ENCODE measurements around the gene TOMM7. TPM values are rescaled to one million over a fixed set of nuclear protein-coding genes. Genes with fewer than 3 reads are reported as not detected.
"Not testable (repeated sequence)": the region's sequence is repeated elsewhere in the genome, so short reads cannot be mapped to it uniquely, and the experiment has no call there.

Gene TOMM7
- total RNA-seq, 1 experiment from 2014 or later = 165 TPM

DNA sequence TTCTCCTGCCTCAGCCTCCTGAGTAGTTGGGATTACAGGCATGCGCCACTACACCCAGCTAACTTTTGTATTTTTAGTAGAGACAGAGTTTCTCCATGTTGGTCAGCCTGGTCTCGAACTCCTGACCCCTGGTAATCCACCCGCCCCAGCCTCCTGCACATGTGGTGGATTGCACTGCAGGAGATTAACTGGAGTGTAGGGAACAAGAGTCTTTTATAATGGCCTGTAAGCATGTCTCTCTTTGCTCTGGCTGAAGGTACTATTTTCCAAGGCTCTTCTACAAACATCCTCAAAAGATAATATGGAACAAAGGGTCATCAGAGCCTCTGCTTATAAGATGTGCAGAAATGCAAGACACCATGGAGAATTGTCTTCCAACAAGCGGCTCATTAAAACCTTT lies 3.2 kb downstream of the TOMM7 start:
- DNase-seq = no peak
- no peaks in the 10 kb centered on the region for H3K27me3 ChIP-seq
- no peaks in the 10 kb centered on the region for H3K9me3 ChIP-seq (replicated peaks)
- peaks cover 8% of the 10 kb centered on the region; the same call in 1 of the 2 replicates for H3K4me1 ChIP-seq
- peaks cover 29% of the 10 kb centered on the region for H3K36me3 ChIP-seq
- no peak overlapping the region for H3K27ac ChIP-seq
- no peak overlapping the region for H3K4me3 ChIP-seq

- H3K27ac ChIP-seq = no peak overlapping the region
- DNase-seq = peak in 1 of 2 experiments; percentile 33
- H3K9me3 ChIP-seq (replicated peaks) = no peaks in the 10 kb centered on the region
- no peaks in the 10 kb centered on the region for H3K27me3 ChIP-seq
- H3K36me3 ChIP-seq = peaks cover 43% of the 10 kb centered on the region
- H3K4me1 ChIP-seq = peaks cover 7% of the 10 kb centered on the region; the same call in 1 of the 2 replicates
- H3K4me3 ChIP-seq = no peak overlapping the region
These were observed 8.1 kb downstream of the TOMM7 start for GRCh38 chr7:22814261-22815208.

DNA sequence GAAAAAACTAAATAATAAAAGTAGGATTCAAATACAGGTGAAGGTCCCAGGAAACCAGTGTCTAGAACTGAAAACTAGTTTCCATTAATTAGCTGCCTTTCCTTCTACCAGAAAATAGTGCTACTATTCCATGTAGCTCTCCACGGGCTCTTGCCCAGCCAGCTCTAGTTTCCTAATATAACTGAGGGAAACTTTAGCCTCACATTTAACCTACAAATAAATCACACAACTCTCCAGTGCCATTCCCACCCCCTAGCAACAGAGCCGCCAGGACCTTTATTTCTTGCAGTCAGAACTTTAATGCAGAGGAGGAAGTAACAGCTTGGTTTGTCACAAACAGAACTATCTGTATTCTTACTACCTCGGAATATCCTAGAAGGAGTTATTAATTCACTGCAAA lies 10.3 kb downstream of the TOMM7 start:
- Histone ChIP-seq H3K27ac (no peak overlapping the region), H3K36me3 (peaks cover 32% of the 10 kb centered on the region), H3K4me3 (no peak overlapping the region), H3K4me1 (peaks cover 7% of the 10 kb centered on the region; the same call in 1 of the 2 replicates), H3K9me3 (replicated peaks) (no peaks in the 10 kb centered on the region), H3K27me3 (no peaks in the 10 kb centered on the region)
- DNase-seq = no peak

- Histone ChIP-seq H3K4me3 (no peak overlapping the region), H3K36me3 (peaks cover 27% of the 10 kb centered on the region), H3K4me1 (peaks cover 7% of the 10 kb centered on the region; the same call in 1 of the 2 replicates), H3K9me3 (replicated peaks) (no peaks in the 10 kb centered on the region), H3K27me3 (no peaks in the 10 kb centered on the region), H3K27ac (no peak overlapping the region)
- no peak for DNase-seq
These were observed 10.8 kb downstream of the TOMM7 start for GRCh38 chr7:22811746-22812280.

DNA sequence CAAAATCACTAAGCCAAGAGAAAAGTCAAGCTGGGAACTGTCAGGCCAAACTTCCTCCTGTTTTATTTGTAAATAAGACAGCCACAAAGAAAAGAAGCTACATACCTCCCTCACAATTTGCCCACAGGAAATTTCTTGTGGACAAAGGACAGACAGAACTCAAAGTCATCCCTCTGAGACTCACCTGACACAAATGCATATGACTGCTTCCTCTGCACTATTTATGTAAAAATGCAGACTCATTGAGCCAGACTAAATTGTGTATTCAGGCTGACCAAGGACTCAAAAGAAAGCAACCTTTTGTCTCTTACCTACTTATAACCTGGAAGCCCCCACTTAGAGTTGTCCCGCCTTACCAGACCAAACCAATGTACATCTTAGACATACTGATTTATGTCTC lies 11.8 kb downstream of the TOMM7 start:
- H3K9me3 ChIP-seq (replicated peaks) = no peaks in the 10 kb centered on the region
- H3K4me3 ChIP-seq = no peak overlapping the region
- H3K36me3 ChIP-seq = peaks cover 19% of the 10 kb centered on the region
- H3K4me1 ChIP-seq = peaks cover 7% of the 10 kb centered on the region; the same call in 1 of the 2 replicates
- no peaks in the 10 kb centered on the region for H3K27me3 ChIP-seq
- no peak overlapping the region for H3K27ac ChIP-seq
- no peak for DNase-seq

GRCh38 chr7:22809902-22810642 lies 12.6 kb downstream of the TOMM7 start:
- peaks cover 14% of the 10 kb centered on the region for H3K36me3 ChIP-seq
- no peak for DNase-seq
- no peaks in the 10 kb centered on the region for H3K9me3 ChIP-seq (replicated peaks)
- no peaks in the 10 kb centered on the region for H3K27me3 ChIP-seq
- H3K4me1 ChIP-seq = peaks cover 7% of the 10 kb centered on the region; the same call in 1 of the 2 replicates
- H3K4me3 ChIP-seq = no peak overlapping the region
- no peak overlapping the region for H3K27ac ChIP-seq

- Histone ChIP-seq H3K9me3 (replicated peaks) (no peaks in the 10 kb centered on the region), H3K4me3 (no peak overlapping the region), H3K36me3 (peaks cover 10% of the 10 kb centered on the region), H3K4me1 (0 out of 2 replicates have a peak, but pooled peaks cover 3% of the 10 kb centered on the region), H3K27ac (no peak overlapping the region), H3K27me3 (no peaks in the 10 kb centered on the region)
- DNase-seq = no peak
These were observed 14.5 kb downstream of the TOMM7 start for GRCh38 chr7:22808140-22808539.

GRCh38 chr7:22806752-22807151 lies 15.9 kb downstream of the TOMM7 start:
- H3K27ac ChIP-seq = no peak overlapping the region
- no peaks in the 10 kb centered on the region for H3K9me3 ChIP-seq (replicated peaks)
- H3K4me3 ChIP-seq = no peak overlapping the region
- H3K27me3 ChIP-seq = no peaks in the 10 kb centered on the region
- 0 out of 2 replicates have a peak, but pooled peaks cover 3% of the 10 kb centered on the region for H3K36me3 ChIP-seq
- DNase-seq = no peak
- 0 out of 2 replicates have a peak, but pooled peaks cover 3% of the 10 kb centered on the region for H3K4me1 ChIP-seq

- Histone ChIP-seq H3K27me3 (no peaks in the 10 kb centered on the region), H3K9me3 (replicated peaks) (no peaks in the 10 kb centered on the region), H3K27ac (no peak overlapping the region), H3K36me3 (no peaks in the 10 kb centered on the region), H3K4me3 (no peak overlapping the region), H3K4me1 (0 out of 2 replicates have a peak, but pooled peaks cover 3% of the 10 kb centered on the region)
- DNase-seq = no peak
These were observed 17.4 kb downstream of the TOMM7 start for GRCh38 chr7:22805227-22805626.

DNA sequence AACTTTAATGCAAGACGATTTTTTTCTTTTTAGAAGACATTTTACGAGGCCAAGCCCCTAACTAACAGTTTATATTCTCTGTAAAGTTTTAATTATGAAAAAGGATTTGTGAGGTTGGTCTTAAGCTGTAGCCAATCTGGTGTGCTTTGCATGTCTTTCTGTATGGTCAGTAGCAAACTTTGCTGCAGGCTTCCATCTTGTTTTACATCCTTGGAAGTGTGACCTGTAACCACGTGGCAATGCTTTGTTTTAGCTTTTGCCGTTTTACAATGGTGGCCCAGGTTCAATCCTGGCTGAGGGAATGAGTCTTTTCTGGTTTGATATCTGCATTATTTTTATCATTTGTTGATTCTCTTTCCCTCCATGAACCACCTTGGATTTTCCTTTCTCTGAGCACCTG lies 19.8 kb downstream of the TOMM7 start:
- not testable (repeated sequence) for H3K27ac ChIP-seq; H3K27me3 ChIP-seq; H3K4me3 ChIP-seq; H3K4me1 ChIP-seq; H3K36me3 ChIP-seq; H3K9me3 ChIP-seq (replicated peaks); DNase-seq

DNA sequence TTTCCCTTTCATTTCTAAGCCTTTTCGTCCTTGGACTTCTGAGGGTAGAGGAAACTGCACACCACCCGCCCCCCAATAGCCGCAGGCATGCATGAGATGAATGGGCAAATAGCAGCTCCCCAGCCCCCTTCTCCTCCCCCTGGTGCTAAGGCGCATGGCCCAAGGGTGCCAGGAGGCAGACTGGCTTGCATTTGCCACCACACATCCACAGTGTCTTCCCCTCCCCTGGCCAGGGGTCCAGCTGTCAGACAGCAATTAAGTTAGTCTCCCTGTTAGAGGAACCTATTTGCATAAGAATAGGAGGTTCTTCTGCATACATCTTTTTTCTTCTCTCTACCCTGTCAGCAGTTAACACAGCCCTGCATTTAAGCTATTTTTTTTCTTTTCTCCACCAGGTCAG lies 20.2 kb downstream of the TOMM7 start:
- no peaks in the 10 kb centered on the region for H3K36me3 ChIP-seq
- H3K9me3 ChIP-seq (replicated peaks) = no peaks in the 10 kb centered on the region
- 0 out of 2 replicates have a peak, but pooled peaks cover 3% of the 10 kb centered on the region for H3K4me1 ChIP-seq
- no peak overlapping the region for H3K27ac ChIP-seq
- DNase-seq = peak in 1 of 2 experiments; percentile 9
- no peaks in the 10 kb centered on the region for H3K27me3 ChIP-seq
- H3K4me3 ChIP-seq = no peak overlapping the region

DNA sequence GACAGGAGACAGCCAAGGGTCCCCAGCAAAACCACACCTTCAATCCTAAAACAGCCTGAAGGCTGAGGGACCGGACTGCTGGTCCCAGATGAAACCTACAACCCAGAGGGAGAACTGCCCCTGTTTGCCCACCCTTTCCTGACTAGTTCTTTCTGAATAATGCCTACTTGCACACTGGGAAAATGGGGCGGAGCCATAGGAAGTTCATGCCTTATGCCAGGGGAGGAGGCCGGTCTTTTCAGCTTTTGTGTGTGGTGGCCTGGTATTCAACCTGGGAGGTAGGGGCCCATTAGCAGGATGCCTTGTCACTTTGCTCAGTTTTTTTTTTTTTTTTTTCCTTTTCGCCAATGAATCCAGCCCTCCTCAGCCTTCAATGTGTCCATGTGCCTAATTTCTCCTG lies 20.7 kb downstream of the TOMM7 start:
- 0 out of 2 replicates have a peak, but pooled peaks cover 3% of the 10 kb centered on the region for H3K4me1 ChIP-seq
- H3K27ac ChIP-seq = no peak overlapping the region
- H3K27me3 ChIP-seq = no peaks in the 10 kb centered on the region
- no peaks in the 10 kb centered on the region for H3K9me3 ChIP-seq (replicated peaks)
- no peak overlapping the region for H3K4me3 ChIP-seq
- H3K36me3 ChIP-seq = no peaks in the 10 kb centered on the region
- DNase-seq = peak in 1 of 2 experiments; percentile 20

DNA sequence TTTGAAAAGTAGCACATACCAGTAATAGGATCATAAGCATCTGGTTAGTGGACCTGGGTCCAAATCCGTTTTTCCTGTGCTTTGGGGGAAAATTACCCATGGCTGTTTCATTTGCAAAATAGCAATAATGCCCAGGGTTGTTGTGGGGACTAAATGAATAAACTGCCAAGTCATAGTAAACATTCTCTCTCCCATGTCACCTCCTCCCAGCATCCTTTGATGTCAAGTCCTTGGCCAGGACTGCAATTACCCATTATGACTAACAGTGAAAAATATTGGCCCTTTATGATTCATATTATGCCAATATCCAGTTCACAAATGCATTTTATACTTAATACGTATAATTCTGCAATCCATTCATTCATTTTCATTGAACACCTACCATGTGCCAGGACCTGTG lies 23.0 kb downstream of the TOMM7 start:
- 0 out of 2 replicates have a peak, but pooled peaks cover 1% of the 10 kb centered on the region for H3K4me1 ChIP-seq
- no peak for DNase-seq
- no peak overlapping the region for H3K27ac ChIP-seq

DNA sequence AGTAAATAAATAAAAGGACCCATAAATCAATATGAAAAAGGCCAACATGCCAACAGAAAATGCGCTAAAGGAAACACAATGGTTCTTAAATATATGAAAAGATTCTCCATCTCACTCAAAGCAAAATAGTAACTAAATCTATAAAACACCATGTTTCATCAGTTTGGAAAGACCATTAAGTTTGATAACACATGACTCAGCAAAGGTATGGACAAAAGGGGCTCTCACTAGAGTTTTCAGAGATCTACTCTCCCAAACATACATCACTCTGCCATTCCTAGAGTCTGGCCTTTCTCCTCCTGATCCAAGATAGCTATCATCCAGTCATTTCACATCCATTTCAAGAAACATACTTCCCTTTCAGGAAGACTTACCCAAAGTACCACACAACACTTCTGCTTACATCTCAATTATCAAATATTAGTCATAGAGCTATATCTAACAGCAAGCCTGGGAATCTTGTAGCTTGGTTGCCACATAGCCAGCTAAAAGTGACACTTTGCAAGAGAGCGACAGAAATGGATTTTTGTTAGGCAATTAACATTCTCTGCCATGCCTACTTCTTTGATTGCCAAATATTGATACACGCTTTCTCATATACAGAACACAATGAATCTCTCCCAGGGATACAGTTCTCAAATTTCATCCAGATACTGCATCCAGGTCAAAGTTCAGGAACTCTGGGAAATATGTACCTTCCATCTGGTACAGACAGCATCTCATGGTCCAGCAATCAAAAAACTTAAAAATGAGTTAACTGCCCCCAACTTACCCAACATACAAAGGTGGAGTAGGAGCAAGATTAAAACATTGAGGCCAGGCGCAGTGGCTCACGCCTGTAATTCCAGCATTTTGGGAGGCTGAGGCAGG lies 28.8 kb downstream of the TOMM7 start:
- H3K4me3 ChIP-seq = no peak overlapping the region

More for the DNA sequence above, 23.0 kb downstream of the TOMM7 start:
- Histone ChIP-seq H3K27me3 (no peaks in the 10 kb centered on the region), H3K9me3 (replicated peaks) (no peaks in the 10 kb centered on the region), H3K4me3 (no peak overlapping the region), H3K36me3 (no peaks in the 10 kb centered on the region)

More for the DNA sequence above, 28.8 kb downstream of the TOMM7 start:
- H3K36me3 ChIP-seq = no peaks in the 10 kb centered on the region
- no peak for DNase-seq
- H3K9me3 ChIP-seq (replicated peaks) = no peaks in the 10 kb centered on the region
- no peaks in the 10 kb centered on the region for H3K27me3 ChIP-seq
- no peak overlapping the region for H3K27ac ChIP-seq
- H3K4me1 ChIP-seq = peaks cover 11% of the 10 kb centered on the region
